Measurements from ENCODE around the gene MRGPRF. TPM values are rescaled to one million over a fixed set of nuclear protein-coding genes. Genes with fewer than 3 reads are reported as not detected.

The MRGPRF gene
- total and polyA plus RNA-seq, 2 of the 8 experiments (the other 6 are each of a cell fraction or from before 2014, with no cell fraction given), result 7.5 to 11.0 TPM

DNA sequence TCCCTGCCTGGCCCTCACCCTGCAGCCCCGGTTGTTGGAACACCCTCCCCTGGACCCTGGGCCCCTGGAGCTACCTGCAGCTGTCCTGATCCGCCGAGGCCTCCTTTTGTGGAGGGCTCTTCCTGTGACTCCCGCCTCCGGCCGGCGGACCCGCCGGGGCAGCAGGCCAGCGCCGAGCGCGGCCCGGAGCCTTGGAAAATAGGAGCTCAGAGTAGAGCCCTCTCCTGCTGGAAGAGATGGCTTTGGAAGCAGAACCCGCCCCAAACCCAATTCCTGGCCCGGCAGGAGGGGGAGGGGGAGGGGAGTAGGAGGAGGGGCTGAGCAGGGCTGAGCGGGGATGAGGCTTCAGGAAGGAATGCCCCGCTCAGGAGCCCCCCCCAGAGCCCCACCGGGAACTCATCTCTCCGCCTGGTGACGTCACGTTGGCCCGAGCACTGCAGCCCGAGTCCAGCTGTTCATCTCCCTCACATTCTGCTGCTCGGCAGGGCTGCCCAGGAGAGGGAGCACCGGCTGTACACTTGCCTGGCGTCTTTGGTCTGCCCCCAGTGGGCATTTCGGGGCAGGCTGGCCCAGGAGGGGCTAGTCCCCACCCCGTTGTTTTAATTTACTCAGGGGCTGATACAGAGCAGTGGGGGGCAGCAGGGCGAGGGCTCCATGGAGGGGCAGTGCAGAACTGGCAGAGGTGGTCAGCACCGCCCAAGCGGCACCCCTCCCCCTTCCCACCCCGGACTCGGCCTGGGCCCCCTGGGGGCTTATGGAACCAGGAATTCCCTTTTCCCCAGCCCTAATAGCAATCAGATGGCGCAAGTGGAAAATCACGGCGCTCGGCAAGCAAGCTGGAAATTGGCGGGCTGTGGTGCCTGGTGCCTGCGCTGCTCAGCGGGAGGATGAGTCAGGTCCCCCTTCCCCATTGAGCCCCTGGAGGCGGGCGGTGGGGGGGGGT is at the start of gene MRGPRF (continued):
- TF ChIP-seq KDM4A (IDR thresholded peaks at IDR 0.05; ENCODE audit: low read depth, low read length, severe bottlenecking) (peak; percentile 51), GABPA (IDR thresholded peaks at IDR 0.05; ENCODE audit: borderline replicate concordance, insufficient read depth, low read length) (no peak), HDAC2 (IDR thresholded peaks at IDR 0.05; ENCODE audit: borderline replicate concordance in 1 of 2, low read depth in 2 of 2, low read length in 2 of 2) (peak in 1 of 2 experiments; percentile 30; a peak in 1 of 4 replicates), EP300 (IDR thresholded peaks at IDR 0.05; ENCODE audit: borderline replicate concordance in 1 of 2, low read depth in 2 of 2, low read length in 2 of 2) (no peak), SIN3A (conservative IDR thresholded peaks at IDR 0.05 in 1 of 2, IDR thresholded peaks at IDR 0.05 in 1 of 2; ENCODE audit: low read depth in 1 of 2, low read length in 2 of 2) (no peak), CEBPB (IDR thresholded peaks at IDR 0.05; ENCODE audit: low read depth, low read length) (no peak), SP4 (IDR thresholded peaks at IDR 0.05; ENCODE audit: low read length) (no peak), JUN (IDR thresholded peaks at IDR 0.05; ENCODE audit: low read depth, low read length) (no peak)

Data from H1 (cell line).